Sigmoid colon (tissue), 7 donors: Measurements from ENCODE around the gene NDUFV2. TPM values are rescaled to one million over a fixed set of nuclear protein-coding genes. Genes with fewer than 3 reads are reported as not detected.

Experiments
- DNase-seq: peaks from one replicate; pipeline ENCODE4 v3.0.0-alpha.2; 2019
- H3K27ac ChIP-seq, 4 donors: fragments of 200-600 bp; sonication (generic); one replicate each; pipeline ENCODE4 v1.5.1; 2016 to 2019; ENCODE audit warnings: mild to moderate bottlenecking in 1 of 4
- H3K27me3 ChIP-seq, 3 donors: fragments of 200-600 bp; sonication (generic); one replicate each; pipeline ENCODE4 v1.5.1; 2019; ENCODE audit warnings: mild to moderate bottlenecking in 1 of 3
- H3K36me3 ChIP-seq, 4 donors: fragments of 200-600 bp; sonication (generic); one replicate each; pipeline ENCODE4 v1.5.1; 2016 to 2019
- H3K4me1 ChIP-seq, 4 donors: fragments of 200-600 bp; sonication (generic); one replicate each; pipeline ENCODE4 v1.5.1; 2017 to 2019
- H3K4me3 ChIP-seq, 4 donors: fragments of 200-600 bp; sonication (generic); one replicate each; pipeline ENCODE4 v1.5.1; 2017 to 2019; ENCODE audit warnings: mild to moderate bottlenecking in 2 of 4, moderate library complexity in 1 of 4
- H3K9me3 ChIP-seq, 4 donors: fragments of 200-600 bp in 3 of 4; sonication (generic) in 3 of 4; one replicate each; pipeline versions ENCODE4 v1.5.1 to v1.6.1; 2013 to 2019
- EP300 ChIP-seq, 4 donors: sonication (generic); formaldehyde crosslinking; IDR thresholded peaks; one replicate each; pipeline ENCODE4 v1.6.1; 2017; ENCODE audit warnings: antibody characterized with exemption in 4 of 4
- POLR2A ChIP-seq, 2 donors: fragments of 450-650 bp; IDR thresholded peaks; one replicate each; pipeline ENCODE4 v1.6.1; 2016; ENCODE audit warnings: antibody characterized with exemption in 2 of 2, mild to moderate bottlenecking in 2 of 2, moderate library complexity in 2 of 2
- POLR2AphosphoS5 ChIP-seq, 4 donors: sonication (generic); formaldehyde crosslinking; IDR thresholded peaks; one replicate each; pipeline ENCODE4 v1.6.1; 2017; ENCODE audit warnings: antibody characterized with exemption in 4 of 4
- WGBS, 2 donors: extraction: QIAGEN DNeasy Blood & Tissue Kit; methylation state at CpG; one replicate each; pipeline ENCODE4 v1.1.7; 2013; 5-methylcytosine and 5-hydroxymethylcytosine counted together
- intact Hi-C: fragments of 100-400 bp; cut with DNase I; formaldehyde crosslinking; loops from one replicate; pipeline ENCODE4 v1.15.1; 2023
- polyA plus RNA-seq, 3 donors: library from polyadenylated mRNA; stranded (reverse); fragments of 200-250 nt; gene quantifications; one replicate each; pipeline ENCODE4 v1.2.3, GENCODE V29; 2013
- total RNA-seq, 4 donors: library from RNA; depleted of rRNA; stranded (reverse); fragments of >200 nt; gene quantifications; one replicate each; pipeline ENCODE4 v1.1.0, GENCODE V29; 2016
- TF ChIP-seq, protein P1 (sequence below), 4 experiments: fragments of 450-650 bp in 3 of 4; fragments of 200-600 bp in 1 of 4; IDR thresholded peaks; one replicate each; pipeline ENCODE4 v1.5.1; 2016 to 2019; ENCODE audit warnings: antibody characterized with exemption in 4 of 4, mild to moderate bottlenecking in 3 of 4, moderate library complexity in 2 of 4
- donor health status: healthy with polysubstance abuse.
- donor health status: Bipolar disorder and iron deficiency.
- donor health status: healthy.

NDUFV2 gene
- total and polyA plus RNA-seq, 7 donors, result 81.3 to 339 (median 131) TPM

DNA sequence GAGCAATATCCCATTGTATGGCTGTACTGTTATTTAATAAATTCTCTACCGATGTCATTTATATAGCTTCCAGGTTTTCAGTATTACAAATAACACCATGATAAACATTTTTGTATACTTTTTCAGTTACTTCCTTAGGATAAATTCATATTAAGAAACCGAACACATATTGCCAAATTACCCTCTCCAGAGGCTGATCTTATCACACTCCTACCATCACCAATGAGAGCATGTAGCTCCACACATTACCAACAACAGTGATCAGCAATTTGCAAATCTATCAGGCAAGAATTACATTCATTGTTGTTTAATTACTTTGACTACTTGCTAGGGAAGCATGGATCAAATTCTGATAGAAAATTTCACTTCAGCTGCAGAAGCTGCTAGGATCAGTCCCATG is 5.8 kb upstream of the NDUFV2 start:
- DNase-seq, result no peak

GRCh38 chr18:9097349-9097748 is 5.2 kb upstream of the NDUFV2 start:
- H3K27ac ChIP-seq, result peak overlapping the region in 3 of 4 donors; percentile 19 to 80 (median 30)
- intact Hi-C loops, result no loop called here
- DNase-seq, result no peak
- TF ChIP-seq EP300 (IDR thresholded peaks at IDR 0.05) (no peak), POLR2A (IDR thresholded peaks at IDR 0.05) (no peak), POLR2AphosphoS5 (IDR thresholded peaks at IDR 0.05) (no peak)
- TF ChIP-seq, protein P1, sequence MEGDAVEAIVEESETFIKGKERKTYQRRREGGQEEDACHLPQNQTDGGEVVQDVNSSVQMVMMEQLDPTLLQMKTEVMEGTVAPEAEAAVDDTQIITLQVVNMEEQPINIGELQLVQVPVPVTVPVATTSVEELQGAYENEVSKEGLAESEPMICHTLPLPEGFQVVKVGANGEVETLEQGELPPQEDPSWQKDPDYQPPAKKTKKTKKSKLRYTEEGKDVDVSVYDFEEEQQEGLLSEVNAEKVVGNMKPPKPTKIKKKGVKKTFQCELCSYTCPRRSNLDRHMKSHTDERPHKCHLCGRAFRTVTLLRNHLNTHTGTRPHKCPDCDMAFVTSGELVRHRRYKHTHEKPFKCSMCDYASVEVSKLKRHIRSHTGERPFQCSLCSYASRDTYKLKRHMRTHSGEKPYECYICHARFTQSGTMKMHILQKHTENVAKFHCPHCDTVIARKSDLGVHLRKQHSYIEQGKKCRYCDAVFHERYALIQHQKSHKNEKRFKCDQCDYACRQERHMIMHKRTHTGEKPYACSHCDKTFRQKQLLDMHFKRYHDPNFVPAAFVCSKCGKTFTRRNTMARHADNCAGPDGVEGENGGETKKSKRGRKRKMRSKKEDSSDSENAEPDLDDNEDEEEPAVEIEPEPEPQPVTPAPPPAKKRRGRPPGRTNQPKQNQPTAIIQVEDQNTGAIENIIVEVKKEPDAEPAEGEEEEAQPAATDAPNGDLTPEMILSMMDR (IDR thresholded peaks at IDR 0.05), result no peak
- H3K27me3 ChIP-seq, result no peaks in the 10 kb centered on the region
- no peaks in the 10 kb centered on the region for H3K36me3 ChIP-seq
- peaks cover 0 to 30% (median 26%) of the 10 kb centered on the region in 4 donors for H3K4me1 ChIP-seq
- no peaks in the 10 kb centered on the region for H3K9me3 ChIP-seq
- H3K4me3 ChIP-seq, result no peak overlapping the region
- 90 to 93% methylated on average over 2 of the region's 2 CpGs for WGBS, 2 donors

More for the DNA sequence above, 5.8 kb upstream of the NDUFV2 start:
- Histone ChIP-seq H3K27me3 (no peaks in the 10 kb centered on the region), H3K4me1 (peaks cover 0 to 26% (median 22%) of the 10 kb centered on the region in 4 donors), H3K36me3 (no peaks in the 10 kb centered on the region), H3K4me3 (no peak overlapping the region), H3K27ac (peak overlapping the region in 1 of 4 donors; percentile 80), H3K9me3 (no peaks in the 10 kb centered on the region)
- TF ChIP-seq, protein P1 (IDR thresholded peaks at IDR 0.05), result no peak
- TF ChIP-seq POLR2AphosphoS5 (IDR thresholded peaks at IDR 0.05) (no peak), POLR2A (IDR thresholded peaks at IDR 0.05) (no peak), EP300 (IDR thresholded peaks at IDR 0.05) (no peak)
- 84 to 90% methylated on average over 2 of the region's 2 CpGs for WGBS, 2 donors
- intact Hi-C loops, result no loop called here

DNA sequence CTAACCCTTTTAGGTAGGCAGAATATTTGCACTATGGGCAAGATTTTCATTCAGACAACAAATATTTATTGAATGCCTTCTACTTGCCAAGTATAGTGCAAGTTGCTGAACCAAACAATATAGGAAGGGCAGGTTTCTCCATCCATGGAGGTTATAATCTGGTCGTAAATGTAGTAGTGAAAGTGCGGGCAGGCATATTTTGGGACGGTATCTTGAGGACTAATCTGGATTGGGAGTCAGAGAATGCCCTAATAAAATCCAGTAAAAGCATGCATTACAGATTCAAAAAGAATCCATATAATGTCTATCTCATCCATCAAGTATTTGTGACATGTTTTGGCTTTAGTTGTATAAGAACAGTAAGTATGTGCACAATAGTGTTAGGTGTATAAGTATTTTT is 1.7 kb upstream of the NDUFV2 start:
- WGBS, 2 donors, result 50 to 85% methylated on average over 3 of the region's 3 CpGs
- no peaks in the 10 kb centered on the region for H3K36me3 ChIP-seq
- no peak overlapping the region for H3K4me3 ChIP-seq
- no peak for DNase-seq
- H3K4me1 ChIP-seq, result peaks cover 0 to 35% (median 29%) of the 10 kb centered on the region in 4 donors
- no peaks in the 10 kb centered on the region for H3K9me3 ChIP-seq
- H3K27me3 ChIP-seq, result no peaks in the 10 kb centered on the region
- intact Hi-C loops, result no loop called here
- H3K27ac ChIP-seq, result peak overlapping the region in 2 of 4 donors; percentile 93 to 96
- TF ChIP-seq, protein P1 (IDR thresholded peaks at IDR 0.05), result no peak
- TF ChIP-seq POLR2AphosphoS5 (IDR thresholded peaks at IDR 0.05) (no peak), POLR2A (IDR thresholded peaks at IDR 0.05) (no peak), EP300 (IDR thresholded peaks at IDR 0.05) (no peak)

DNA sequence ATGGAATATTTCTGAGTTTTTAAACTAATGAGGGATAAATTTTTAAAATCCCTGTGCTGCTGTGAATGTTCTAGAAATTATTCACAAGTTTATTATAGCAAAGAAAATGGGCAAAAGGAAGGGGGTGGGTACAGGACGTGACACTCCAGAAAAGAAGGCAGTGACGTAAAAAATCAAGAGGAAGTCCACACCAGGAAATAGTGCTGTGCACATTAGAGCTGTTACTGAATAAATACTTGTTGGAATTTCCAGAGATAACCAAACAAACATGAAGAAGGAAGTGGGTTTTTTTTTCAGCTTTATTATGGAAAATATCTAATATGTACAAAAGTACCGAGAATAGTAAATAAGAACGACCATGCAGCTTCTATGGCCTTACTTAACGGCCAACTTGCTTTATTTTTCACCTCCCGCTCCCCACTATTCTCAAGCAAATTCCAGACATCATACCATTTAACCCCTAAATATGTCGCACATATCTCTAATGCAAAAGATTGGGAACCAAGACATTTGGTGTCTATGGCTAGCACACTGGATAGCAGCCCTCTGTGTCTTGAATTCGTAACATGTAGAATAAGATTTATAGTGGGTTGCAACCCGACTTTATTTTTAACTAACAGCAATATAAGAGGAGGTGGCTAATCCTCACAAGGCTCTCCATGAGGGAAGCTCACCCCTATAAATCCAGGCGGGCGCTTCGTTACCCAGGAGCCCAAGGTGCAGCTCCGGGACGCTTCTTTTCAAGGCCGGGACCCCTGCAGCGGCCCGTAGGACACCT is 580 bp upstream of the NDUFV2 start:
- intact Hi-C loops, result loop anchor here (1.0 kb wide), 1 partner anchor 35 kb away; no protein-coding TSS in a partner anchor
- Histone ChIP-seq H3K27me3 (no peaks in the 10 kb centered on the region), H3K36me3 (no peaks in the 10 kb centered on the region), H3K27ac (peak overlapping the region; percentile 90 to 96 (median 94)), H3K4me1 (peaks cover 0 to 44% (median 39%) of the 10 kb centered on the region in 4 donors), H3K9me3 (no peaks in the 10 kb centered on the region), H3K4me3 (peak overlapping the region; percentile 72 to 80 (median 77))
- TF ChIP-seq POLR2A (IDR thresholded peaks at IDR 0.05) (no peak), POLR2AphosphoS5 (IDR thresholded peaks at IDR 0.05) (peak in 1 of 4 donors; percentile 14)
- no peak for DNase-seq
- 0% methylated on average over 17 of the region's 17 CpGs for WGBS, 2 donors

DNA sequence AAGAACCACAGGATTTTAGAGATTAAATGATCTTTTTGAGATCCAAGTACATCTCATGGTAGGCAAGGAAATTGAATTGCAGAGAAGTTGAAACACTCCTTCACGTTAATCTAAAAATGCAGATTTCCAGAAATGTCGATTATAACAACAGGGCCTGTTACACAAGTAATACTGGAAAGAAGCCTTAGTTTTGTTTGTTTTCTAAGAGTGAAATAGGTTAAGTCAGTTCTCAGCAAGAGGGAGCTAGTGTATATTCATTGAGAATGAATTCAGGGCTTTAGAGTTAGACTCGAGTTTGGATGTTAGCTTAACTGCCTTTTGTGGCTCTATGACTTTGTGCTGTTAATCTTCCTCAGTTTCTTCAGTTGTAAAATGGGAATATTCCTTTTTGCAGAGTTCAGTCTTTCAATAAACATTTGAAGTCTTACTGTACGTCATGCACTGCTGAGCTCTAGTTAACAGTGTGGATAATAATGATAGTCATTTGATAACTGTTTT is 926 bp downstream of the NDUFV2 start:
- TF ChIP-seq POLR2A (IDR thresholded peaks at IDR 0.05) (no peak), EP300 (IDR thresholded peaks at IDR 0.05) (no peak), POLR2AphosphoS5 (IDR thresholded peaks at IDR 0.05) (peak in 1 of 4 donors; percentile 19)

More for the DNA sequence above, 926 bp downstream of the NDUFV2 start:
- H3K27me3 ChIP-seq, result no peaks in the 10 kb centered on the region
- H3K27ac ChIP-seq, result peak overlapping the region; percentile 90 to 96 (median 94)
- H3K9me3 ChIP-seq, result no peaks in the 10 kb centered on the region
- intact Hi-C loops, result no loop called here
- no peak for DNase-seq
- H3K36me3 ChIP-seq, result no peaks in the 10 kb centered on the region
- H3K4me3 ChIP-seq, result peak overlapping the region; percentile 72 to 80 (median 77)
- WGBS, 2 donors, result 0% methylated on average over 4 of the region's 4 CpGs
- peaks cover 0 to 59% (median 54%) of the 10 kb centered on the region in 4 donors for H3K4me1 ChIP-seq
